HG02973 (cell line): ENCODE measurements around the gene DENND2A.
"Not testable (repeated sequence)": the region's sequence is repeated elsewhere in the genome, so short reads cannot be mapped to it uniquely, and the experiment has no call there.

Source experiments
- ATAC-seq: cut with Tn5 transposase; IDR thresholded peaks from one replicate; pipeline ENCODE4 v1.9.1; 2021; ENCODE audit warnings: moderate library complexity; ENCODE audit not compliant: unreplicated experiment

DENND2A gene

DNA sequence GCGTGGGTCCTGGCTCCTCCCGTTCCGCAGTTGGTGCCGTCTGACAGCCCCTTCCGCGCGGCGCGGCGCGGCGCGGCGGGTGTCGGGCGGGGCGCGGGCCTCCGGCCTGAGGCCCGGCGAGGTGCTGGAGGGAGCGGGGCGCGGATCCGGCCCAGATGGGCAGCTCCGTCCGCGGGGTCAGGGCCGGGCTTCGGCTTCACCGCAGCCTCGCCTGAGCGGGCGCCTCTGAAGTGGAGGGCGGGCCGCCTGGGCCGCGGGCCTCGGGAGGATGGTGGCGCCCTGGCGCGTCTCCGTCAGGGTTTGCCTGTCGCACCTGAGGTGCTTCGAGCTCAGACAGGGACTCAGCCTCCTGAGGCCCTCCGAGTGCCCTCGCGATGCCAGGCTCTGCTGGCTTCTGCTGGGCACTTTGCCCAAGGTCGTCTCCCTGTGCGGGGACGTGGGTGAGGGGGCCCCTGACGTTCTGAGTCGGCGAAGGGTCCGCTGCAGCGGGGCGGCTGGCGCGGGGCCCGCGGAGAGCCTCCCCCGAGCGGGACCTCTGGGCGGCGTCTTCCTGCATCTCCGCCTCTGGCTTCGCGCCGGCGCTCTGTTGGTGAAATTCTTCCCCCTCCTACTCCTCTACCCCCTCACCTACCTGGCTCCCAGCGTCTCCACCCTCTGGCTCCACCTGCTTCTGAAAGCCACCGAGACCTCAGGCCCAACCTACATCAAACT is 32.6 kb upstream of the DENND2A start:
- peak; percentile 32 for ATAC-seq

DNA sequence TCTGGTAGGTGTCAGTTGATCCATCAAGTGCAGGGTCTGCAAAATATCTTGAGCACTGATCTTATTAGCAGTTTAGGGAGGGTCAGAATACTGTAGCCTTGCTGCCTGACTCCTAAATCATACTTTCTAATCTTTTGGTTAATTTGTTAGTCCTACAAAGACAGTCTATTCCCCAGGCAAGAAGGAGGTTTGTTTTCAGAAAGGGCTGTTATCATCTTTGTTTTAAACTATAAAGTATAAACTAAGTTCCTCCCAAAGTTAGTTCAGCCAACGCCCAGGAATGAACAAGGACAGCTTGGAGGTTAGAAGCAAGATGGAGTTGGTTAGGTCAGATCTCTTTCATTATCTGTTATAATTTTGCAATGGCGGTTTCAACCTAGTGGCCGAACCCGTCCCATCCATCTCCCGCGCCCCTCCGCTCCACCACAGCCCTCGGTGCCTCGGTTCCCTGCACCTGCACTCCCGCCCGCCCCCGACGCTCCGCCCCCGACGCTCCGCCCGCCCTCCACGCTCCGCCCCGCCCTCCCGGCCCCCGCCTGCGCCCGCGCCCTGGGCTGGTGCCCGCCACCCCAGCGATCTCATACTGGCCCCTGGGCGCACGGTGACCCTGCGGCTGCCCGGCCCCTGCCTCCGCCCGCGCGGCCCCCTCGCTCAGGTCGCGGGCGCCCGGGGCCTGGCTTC is 31.9 kb upstream of the DENND2A start, which contains the start of gene ADCK2:
Gene ADCK2, plus strand, starts transcription at position 564 of the 681 bp plus-strand sequence. CDS start 386 bp downstream, outside the sequence.
- ATAC-seq = peak; percentile 41

DNA sequence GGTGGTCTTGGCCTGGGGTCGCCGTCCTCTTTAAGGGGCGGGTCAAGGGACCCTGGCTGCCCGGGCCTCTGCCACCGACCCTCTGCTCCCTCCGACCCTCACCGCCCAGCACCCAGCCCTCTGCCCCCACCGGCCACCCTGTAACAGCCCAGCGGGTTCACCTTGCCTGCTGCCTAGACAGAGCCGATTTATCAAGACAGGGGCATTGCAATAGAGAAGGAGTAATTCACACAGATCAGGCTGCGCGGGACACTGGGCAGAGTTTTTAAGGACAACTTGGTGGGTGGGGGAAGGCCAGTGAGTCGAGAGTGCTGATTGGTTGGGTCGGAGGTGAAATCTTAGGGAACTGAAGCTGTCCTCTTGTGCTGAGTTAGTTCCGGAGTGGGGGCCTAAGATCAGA is 31.4 kb upstream of the DENND2A start:
- ATAC-seq = no peak

DNA sequence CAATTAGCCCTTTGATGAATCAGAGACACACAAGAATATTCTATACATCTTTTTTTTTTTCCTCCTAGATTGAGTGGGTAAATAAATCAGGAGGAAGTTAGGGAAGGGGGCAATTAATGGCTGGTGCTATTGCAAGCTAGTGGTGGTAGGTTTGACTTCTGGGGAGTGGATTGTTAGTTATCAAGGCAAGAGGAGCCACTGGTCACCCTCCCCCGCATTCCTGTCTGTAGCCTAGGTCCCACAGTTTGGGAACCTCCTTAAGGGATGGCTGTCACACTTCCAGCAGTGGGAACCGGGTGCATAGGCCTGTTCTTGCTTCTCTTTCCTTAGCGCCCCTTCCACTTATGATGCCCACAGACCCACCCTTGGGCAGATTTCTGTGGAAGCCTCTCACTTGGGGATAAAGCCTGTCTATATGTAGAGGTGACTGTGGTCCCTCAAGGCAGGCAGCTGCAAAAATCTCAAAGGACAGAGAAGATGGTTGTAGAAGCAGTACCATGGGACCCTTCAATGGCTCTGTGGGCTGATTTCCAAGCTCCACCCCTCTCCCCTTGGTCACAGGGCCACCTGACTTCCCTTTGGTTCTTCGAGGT is 29.8 kb upstream of the DENND2A start:
- no peak for ATAC-seq

DNA sequence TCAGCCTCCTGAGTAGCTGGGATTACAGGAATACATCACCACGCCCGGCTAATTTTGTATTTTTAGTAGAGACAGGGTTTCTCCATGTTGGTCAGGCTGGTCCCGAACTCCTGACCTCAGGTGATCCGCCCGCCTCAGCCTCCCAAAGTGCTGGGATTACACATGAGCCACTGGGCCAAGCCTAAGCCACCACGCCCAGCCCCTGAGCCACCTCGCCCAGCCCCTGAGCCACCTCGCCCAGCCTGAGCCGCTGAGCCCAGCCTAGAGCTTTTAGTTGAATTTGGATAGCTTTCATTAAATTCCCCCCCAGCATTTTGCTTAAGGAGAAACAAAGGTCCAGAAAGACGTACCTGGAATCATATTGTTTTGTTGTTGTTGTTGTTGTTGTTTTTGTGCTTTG is 29.2 kb upstream of the DENND2A start:
- ATAC-seq = not testable (repeated sequence)

DNA sequence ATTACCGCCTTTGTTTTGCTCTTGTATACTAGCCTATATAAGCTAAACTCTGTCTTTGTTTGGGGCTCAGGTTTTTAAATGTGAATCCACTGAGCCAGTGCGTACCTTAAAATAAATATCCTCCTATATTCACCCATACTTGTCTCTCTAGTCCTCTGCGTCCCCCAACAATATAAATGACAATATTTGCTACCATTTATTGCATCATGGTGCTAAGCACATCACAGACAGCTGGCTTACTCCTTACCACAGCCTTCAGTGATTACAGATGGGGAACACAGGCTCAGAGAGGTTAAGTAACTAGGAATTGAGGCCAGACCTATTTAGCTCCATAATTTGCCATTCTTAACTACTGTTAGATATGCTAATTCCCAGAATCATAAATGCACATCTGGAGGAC is 28.7 kb upstream of the DENND2A start:
- no peak for ATAC-seq

DNA sequence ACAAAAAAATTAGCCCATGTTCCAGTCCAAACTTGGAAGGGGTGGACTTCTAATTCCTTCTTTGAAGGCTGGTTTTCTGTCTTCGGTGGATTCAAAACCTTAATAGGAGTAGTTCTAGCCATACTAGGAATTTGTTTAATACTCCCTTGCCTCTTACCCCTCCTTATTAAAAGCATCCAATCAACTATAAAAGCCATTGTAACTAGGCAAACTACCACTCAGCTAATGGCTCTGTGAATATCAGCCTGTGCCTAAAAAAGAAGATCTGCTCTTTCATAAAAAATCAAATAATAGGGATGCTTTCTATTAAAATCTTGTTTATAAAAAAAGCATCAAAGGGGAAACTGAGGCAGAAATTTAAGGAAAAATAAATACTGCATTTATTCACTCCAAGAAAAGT is 28.0 kb upstream of the DENND2A start:
- ATAC-seq = no peak

DNA sequence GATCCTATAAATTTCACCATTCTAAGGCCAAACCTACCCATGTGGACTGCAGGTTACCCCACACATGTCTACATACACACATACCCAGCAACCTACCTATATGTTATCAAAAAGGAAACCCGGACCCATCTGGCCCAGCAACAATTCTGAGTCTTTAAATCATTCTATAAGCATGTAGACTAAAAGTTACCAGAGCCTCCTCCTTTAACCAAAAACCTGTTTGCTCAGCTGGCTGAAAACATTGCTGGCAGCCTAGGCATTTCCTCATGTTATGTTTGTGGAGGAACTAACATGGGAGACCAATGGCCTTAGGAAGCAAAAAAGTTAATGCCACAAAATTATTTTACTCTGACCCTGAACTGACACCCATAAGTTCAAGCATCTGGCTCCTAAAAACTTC is 26.9 kb upstream of the DENND2A start:
- no peak for ATAC-seq

DNA sequence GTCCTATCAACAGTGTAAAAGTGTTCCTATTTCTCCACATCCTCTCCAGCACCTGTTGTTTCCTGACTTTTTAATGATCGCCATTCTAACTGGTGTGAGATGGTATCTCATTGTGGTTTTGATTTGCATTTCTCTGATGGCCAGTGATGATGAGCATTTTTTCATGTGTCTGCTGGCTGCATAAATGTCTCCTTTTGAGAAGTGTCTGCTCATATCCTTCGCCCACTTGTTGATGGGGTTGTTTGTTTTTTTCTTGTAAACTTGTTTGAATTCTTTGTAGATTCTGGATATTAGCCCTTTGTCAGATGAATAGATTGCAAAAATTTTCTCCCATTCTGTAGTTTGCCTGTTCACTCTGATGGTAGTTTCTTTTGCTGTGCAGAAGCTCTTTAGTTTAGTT is 22.3 kb upstream of the DENND2A start:
- not testable (repeated sequence) for ATAC-seq

DNA sequence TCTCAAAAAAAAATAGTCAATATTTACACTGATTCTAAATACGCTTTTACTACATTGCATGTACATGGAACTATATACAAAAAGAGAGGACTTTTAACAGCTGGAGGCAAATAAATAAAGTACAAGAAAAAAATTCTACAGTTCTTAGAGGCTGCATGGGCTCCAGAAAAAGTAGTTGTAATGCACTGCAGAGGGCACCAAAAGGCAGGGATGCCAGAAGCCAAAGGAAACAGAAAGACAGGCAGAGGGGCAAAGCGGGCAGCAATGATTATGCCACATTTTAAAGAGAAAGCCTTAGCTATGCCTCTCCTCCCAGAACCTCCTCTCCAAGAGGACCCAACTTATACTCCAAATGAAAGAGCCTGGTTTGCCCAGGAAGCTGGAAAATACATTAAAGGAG is 20.5 kb upstream of the DENND2A start:
- ATAC-seq = no peak

DNA sequence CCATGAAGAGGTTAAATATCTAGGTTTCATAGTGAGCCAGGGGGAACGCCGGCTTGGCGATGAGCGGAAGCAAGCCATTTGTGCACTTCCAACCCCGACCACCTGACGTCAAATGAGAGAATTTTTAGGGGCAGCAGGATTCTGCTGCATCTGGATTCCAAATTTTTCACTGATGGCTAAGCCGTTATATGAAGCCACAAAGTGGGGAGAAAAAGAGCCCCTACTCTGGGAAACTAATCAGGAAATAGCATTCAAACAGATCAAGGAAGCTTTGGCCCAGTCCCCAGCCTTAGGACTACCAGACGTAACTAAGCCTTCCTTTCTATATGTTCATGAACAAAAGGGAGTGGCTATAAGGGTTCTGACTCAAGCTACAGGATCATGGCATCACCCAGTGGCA is 19.2 kb upstream of the DENND2A start:
- no peak for ATAC-seq

DNA sequence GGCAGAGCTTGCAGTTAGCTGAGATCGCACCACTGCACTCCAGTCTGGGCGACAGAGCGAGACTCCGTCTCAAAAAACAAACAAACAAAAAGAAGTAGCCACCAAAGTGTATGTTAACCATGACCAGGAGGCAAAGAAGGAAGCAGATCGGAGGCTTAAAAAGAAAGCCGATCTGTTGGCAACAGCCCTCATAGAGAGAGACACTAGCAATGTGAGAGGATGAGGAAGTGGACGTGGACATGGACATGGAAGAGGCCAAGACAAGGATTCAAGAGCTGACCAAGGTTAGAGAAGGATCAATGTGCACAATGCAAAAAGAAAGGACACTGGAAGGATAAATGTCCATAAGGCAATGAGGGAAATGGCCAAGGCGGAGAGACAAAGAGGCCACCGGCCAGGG is 17.3 kb upstream of the DENND2A start:
- no peak for ATAC-seq

DNA sequence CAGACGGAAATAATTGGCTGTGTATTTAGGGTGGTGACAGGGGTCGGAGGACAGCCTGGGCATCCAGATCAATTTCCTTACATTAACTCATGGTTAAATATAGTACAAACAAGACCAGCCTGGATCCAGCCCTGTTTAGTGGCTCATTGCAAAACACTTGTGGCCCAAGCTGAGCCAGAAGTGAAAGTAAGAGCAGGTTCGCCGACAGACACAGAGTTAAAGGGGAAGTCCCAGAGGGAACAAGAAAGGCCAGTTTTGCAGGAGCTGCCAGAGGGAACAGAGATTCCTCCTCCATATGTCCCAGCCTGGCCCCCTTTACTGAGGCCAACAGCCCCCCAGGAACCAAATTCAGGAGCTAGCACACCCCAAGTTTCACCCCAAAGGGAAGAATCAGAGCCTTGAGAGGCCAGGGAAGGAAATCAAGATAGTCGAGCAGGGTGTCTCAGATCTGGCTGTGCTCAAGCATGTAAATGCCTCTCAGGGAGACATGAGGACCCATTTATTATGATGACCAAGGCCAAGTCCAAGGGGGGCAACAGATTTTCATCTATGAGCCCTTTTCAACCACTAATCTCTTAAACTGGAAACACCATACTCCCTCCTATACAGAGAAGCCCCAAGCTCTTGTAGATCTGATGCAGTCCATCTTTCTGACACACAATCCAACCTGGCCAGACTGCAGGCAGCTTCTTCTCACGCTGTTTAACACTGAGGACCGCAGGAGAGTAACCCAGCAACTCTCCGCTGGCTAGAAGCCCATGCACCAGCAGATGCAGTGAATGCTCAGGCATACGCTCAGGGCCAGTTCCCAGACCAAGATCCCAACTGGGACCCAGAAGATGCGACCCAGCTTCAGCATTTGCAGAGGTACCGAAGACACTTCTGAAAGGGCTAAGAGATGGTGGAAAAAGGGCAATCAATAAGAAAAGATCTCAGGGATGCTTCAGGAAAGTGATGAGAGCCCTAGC is 16.2 kb upstream of the DENND2A start:
- peak; percentile 97 for ATAC-seq

DNA sequence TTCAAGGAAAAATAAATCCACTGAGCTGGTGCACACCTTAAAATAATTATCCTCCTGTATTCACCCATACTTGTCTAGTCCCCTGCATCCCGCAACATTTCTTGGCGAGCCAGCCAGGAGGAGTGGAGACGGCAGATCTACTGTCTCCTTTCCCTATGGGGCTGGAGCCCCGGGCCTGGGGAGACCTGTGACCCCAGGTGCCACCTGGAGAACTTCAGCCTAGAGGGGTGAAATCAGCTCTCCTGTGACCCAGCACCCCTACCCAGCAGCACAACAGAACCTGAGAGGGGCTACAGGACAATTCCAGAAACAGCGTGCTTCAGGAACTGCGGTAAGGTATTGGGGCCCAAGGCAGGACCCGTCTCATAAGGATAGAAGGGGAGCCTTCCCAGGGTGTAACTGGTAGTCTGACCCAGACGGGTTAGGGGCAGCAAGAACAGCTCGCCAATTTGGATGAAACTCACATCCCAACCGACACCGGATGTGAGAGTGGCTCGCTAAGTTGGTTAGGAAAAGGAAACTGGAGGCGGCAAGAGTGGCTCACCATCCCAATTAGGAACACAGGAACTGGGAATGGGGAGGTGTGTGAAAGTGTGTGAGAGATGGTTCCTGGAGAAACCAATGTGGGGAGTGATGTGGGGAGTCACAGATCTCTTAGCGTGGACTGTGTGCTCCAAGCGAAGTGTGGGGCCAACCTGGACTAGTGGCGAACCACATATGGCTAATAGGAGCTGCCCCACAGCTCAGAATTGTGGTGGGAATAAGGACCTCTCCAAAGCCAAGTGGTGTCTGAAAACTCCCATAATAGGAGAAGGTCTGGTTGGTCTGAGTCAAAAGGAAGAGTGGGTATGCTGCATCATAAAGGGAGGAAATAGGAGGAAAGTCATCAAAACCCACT is 15.1 kb upstream of the DENND2A start:
- no peak for ATAC-seq

DNA sequence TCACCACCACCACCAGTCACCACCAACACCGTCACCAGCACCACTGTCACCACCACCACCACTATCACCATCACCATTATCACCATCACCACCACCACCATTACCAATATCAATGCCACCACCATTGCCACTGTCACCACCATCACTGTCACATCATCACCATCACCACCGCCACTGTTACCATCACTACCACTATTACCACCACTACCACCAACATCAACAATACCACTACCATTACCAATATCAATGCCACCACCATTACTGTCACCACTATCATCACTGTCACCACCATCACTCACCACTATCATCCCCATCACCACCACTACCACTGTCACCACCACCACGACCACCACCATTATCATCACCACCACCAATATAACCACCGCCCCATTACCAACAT is 14.0 kb upstream of the DENND2A start:
- ATAC-seq = no peak

DNA sequence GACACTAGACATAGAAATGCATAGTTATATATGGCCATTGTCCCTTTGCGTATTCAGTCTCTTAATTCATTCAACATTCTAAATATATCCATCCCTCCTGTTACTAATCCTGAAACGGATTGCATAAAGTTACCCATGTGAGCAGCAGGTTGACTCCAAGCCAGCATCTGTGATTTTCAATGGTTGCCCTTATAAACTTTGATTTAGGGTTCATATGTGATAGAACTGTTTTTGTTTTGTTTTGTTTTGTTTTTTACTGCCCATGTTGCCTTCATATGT is 13.4 kb upstream of the DENND2A start:
- ATAC-seq = no peak

DNA sequence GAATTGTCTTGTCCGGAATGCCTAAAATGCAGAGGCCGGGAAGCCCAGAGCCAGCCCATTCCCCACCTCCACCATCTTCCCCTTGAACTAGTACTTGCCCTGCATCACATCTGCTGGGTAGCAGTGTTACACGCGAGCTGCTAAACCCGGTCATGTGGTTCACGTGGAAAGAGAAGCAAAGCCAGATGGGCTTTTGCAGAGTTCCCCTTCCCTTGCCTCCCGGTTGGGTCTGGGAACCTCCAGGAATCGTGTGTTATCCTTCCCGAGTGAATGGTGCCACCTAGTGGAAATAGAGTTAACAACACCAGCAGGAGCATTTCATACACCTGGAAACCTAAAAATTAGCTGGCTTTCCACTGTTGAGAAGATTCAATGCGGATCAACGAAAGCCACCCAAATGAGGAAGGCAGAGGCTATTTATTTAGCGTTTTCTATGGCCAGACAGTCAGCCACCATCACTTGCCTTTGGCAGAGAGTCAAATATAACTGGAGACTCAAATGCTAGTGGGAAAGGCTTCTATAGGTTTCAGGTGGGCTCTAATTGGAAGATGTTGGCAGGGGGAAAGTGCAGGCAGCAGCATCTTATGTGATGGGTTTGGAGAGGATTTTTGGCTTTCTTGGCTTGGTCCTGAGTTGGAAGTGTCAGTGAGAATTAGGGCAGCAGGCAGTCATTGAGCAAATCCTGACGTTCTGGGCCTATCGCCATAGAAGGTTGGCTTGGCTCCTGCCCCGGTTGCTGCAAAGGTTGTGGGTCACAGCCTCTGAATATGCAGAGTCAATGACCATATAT is 12.9 kb upstream of the DENND2A start:
- no peak for ATAC-seq

DNA sequence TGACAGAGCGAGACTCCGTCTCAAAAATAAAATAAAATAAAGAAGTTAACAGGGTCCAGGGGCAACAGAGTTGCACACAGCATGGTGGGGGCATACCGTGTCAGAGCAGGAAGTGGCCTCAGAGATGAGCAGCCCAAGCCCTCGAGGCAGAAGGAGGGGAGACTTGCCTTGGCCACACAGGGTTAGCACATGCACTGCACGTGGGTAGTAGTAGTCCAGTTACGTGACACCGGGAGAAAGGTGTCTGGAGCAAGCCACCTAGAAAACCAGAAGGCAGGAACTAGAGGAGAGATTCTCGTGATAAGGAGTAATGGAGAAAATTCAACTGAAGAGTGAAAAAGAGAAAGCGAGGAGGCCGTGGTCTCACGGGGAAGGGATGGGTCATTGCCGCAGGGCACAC is 9.8 kb upstream of the DENND2A start:
- no peak for ATAC-seq

DNA sequence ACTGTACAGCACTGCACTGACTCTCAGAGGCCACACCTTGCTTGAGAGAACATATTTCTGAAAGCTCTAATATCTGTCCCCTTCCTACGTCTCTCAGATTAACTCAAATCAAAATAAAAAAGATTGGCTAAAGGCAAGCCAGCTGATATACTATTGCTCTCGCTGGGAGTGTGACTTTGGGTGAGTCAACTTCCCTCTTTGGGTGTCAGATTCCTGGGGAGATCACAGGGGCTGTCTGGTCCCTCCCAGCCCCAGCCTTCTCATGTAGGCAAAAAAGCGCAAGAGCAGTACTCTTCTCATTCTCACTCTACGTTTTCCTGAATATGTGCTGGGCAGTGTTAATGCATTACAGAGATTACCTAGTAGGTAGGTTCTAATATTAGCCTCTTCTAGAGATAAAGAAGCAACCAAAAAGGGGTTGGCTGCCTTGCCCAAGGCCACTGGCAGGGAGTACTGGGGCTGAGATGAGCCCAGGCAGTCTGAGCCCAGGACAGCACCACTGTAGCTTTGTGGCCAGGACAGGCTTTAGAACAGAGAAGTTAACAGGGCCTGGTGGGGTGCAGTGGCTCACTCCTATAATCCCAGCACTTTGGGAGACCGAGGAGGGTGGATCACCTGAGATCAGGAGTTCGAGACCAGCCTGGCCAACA is 9.1 kb upstream of the DENND2A start:
- ATAC-seq = no peak
